ENCODE data around the gene FBXW5. TPM values are rescaled to one million over a fixed set of nuclear protein-coding genes. Genes with fewer than 3 reads are reported as not detected.

Gene FBXW5
- total RNA-seq, 1 experiment from 2014 or later = 62.2 TPM

- Histone ChIP-seq H3K79me2 (ENCODE audit: insufficient read depth, low read length) (no peaks in the 10 kb centered on the region), H3K23me2 (ENCODE audit: insufficient read length, low read depth, low read length, poor library complexity, severe bottlenecking) (peaks cover 9% of the 10 kb centered on the region), H2BK15ac (ENCODE audit: low read depth, low read length) (no peak overlapping the region), H3K9ac (ENCODE audit: extremely low read depth, insufficient read length, low read length) (no peak overlapping the region), H4K91ac (ENCODE audit: insufficient read length, low read depth, low read length) (no peak overlapping the region), H3K9me3 (ENCODE audit: control insufficient read depth, low read depth, low read length) (no peaks in the 10 kb centered on the region), H2BK120ac (ENCODE audit: low read depth, low read length, poor library complexity, severe bottlenecking) (no peak overlapping the region), H2AFZ (ENCODE audit: low read length) (no peak overlapping the region), H3T11ph (ENCODE audit: low read length) (no peak overlapping the region), H4K8ac (replicated peaks; ENCODE audit: insufficient read length, low read depth, low read length) (no peak overlapping the region), H4K5ac (ENCODE audit: insufficient read length, low read depth, low read length) (no peak overlapping the region), H3K4ac (ENCODE audit: low read depth, low read length) (no peak overlapping the region), H2AK5ac (ENCODE audit: insufficient read length, low read length) (no peak overlapping the region), H4K20me1 (ENCODE audit: control insufficient read depth, insufficient read depth, insufficient read length) (no peaks in the 10 kb centered on the region), H2BK20ac (ENCODE audit: low read depth, low read length, poor library complexity, severe bottlenecking) (no peak overlapping the region), H3K14ac (ENCODE audit: insufficient read depth, low read length) (no peak overlapping the region), H3K4me1 (ENCODE audit: insufficient read depth, low read length) (no peaks in the 10 kb centered on the region; the same call in 1 of the 2 replicates), H3K79me1 (ENCODE audit: insufficient read depth, low read depth, low read length, poor library complexity, severe bottlenecking) (no peaks in the 10 kb centered on the region), H3K27ac (ENCODE audit: insufficient read length, low read depth, low read length) (no peak overlapping the region), H3K56ac (ENCODE audit: insufficient read length, low read depth, low read length) (no peak overlapping the region), H3K4me2 (ENCODE audit: insufficient read depth, insufficient read length, low read length) (no peak overlapping the region), H3K23ac (ENCODE audit: insufficient read length, low read depth, low read length) (no peak overlapping the region), H3K27me3 (ENCODE audit: insufficient read depth, low read length) (no peaks in the 10 kb centered on the region), H3K18ac (ENCODE audit: insufficient read length, low read depth, low read length) (no peak overlapping the region), H2BK12ac (ENCODE audit: insufficient read length, low read depth, low read length) (no peak overlapping the region), H2BK5ac (ENCODE audit: insufficient read length, low read length) (no peak overlapping the region)
- peaks cover 0 to 3% (median 0%) of the 10 kb centered on the region in 3 experiments; a peak in 1 of 7 replicates for H3K36me3 Mint-ChIP-seq (ENCODE audit: insufficient read depth in 1 of 3, low read depth in 3 of 3)
- H3K4me1 Mint-ChIP-seq = peaks cover 2 to 16% of the 10 kb centered on the region in 2 experiments
- no peak for DNase-seq
- H3K27me3 Mint-ChIP-seq (ENCODE audit: low read depth) = peaks cover 7% of the 10 kb centered on the region
- no peaks in the 10 kb centered on the region for H3K9me3 Mint-ChIP-seq
- H3K4me3 Mint-ChIP-seq = no peak overlapping the region
- WGBS (ENCODE audit: extremely low coverage, insufficient read length, low lambda C conversion rate) = no CpG with 5 or more reads among the region's 41 CpGs
- no peak overlapping the region for H3K27ac Mint-ChIP-seq
- peak; percentile 25; the same call in 1 of the 3 replicates for TF ChIP-seq CTCF (conservative IDR thresholded peaks at IDR 0.05)
Measured at GRCh38 chr9:136978865-136979544, 34.5 kb upstream of the FBXW5 start.
